Right cardiac atrium (tissue), 5 donors: ENCODE measurements around the gene SOX18. TPM values are rescaled to one million over a fixed set of nuclear protein-coding genes. Genes with fewer than 3 reads are reported as not detected.

ENCODE experiments used
- ATAC-seq, 2 donors: fragments of 200-7000 bp; cut with Tn5 transposase; one replicate each; pipeline versions ENCODE4 v1.8.0 to v1.9.1; 2020; ENCODE audit warnings: moderate library complexity in 2 of 2, mild to moderate bottlenecking in 1 of 2
- DNase-seq, 3 donors: peaks; one replicate each; pipeline ENCODE4 v3.0.0-alpha.2; 2020
- H3K27ac ChIP-seq: one replicate; pipeline ENCODE4 v1.5.1; 2013; ENCODE audit warnings: mild to moderate bottlenecking, low read length, control low read depth, moderate library complexity
- H3K27me3 ChIP-seq: one replicate; pipeline ENCODE4 v1.6.1; 2013; ENCODE audit not compliant: control insufficient read depth, insufficient read depth
- H3K4me1 ChIP-seq: one replicate; pipeline ENCODE4 v1.6.1; 2013; ENCODE audit warnings: low read length; ENCODE audit not compliant: control insufficient read depth, insufficient read depth
- H3K4me3 ChIP-seq: one replicate; pipeline ENCODE4 v1.5.1; 2013; ENCODE audit warnings: low read length, control low read depth
- H3K9me3 ChIP-seq: one replicate; pipeline ENCODE4 v1.6.1; 2013; ENCODE audit warnings: low read length; ENCODE audit not compliant: control insufficient read depth
- WGBS: extraction: QIAGEN DNeasy Blood & Tissue Kit; methylation state at CpG from one replicate; pipeline ENCODE4 v1.1.7; 2013; 5-methylcytosine and 5-hydroxymethylcytosine counted together
- intact Hi-C, 4 donors: fragments of 100-400 bp; cut with DNase I; formaldehyde crosslinking; loops; one replicate each; pipeline versions ENCODE4 v1.11.0 to v1.14.0; 2022 to 2023
- polyA plus RNA-seq: library from polyadenylated mRNA; stranded (reverse); fragments of 200-250 nt; gene quantifications from one replicate; pipeline ENCODE4 v1.2.3, GENCODE V29; 2013
- total RNA-seq, 4 donors: library from RNA; stranded (reverse); fragmentation: NEBNext Ultra II Directional; extraction: Animal tissue kit (Norgen Biotek cat#: 25700); gene quantifications; one replicate each; pipeline ENCODE4 v1.2.1, GENCODE V29; 2021
- donor health status: healthy with polysubstance abuse.
- donor health status: DM: no; HTN: yes; CAD: no.
- donor health status: DM: no; HTN: no; CAD: no.
- donor health status: DM: no; HTN: yes; CAD: no; lungs with severe emphysema.
- donor health status: DM: yes; HTN: yes; CAD: no.

The SOX18 gene
- total and polyA plus RNA-seq, 5 donors = 26.8 to 42.1 (median 40.6) TPM

DNA sequence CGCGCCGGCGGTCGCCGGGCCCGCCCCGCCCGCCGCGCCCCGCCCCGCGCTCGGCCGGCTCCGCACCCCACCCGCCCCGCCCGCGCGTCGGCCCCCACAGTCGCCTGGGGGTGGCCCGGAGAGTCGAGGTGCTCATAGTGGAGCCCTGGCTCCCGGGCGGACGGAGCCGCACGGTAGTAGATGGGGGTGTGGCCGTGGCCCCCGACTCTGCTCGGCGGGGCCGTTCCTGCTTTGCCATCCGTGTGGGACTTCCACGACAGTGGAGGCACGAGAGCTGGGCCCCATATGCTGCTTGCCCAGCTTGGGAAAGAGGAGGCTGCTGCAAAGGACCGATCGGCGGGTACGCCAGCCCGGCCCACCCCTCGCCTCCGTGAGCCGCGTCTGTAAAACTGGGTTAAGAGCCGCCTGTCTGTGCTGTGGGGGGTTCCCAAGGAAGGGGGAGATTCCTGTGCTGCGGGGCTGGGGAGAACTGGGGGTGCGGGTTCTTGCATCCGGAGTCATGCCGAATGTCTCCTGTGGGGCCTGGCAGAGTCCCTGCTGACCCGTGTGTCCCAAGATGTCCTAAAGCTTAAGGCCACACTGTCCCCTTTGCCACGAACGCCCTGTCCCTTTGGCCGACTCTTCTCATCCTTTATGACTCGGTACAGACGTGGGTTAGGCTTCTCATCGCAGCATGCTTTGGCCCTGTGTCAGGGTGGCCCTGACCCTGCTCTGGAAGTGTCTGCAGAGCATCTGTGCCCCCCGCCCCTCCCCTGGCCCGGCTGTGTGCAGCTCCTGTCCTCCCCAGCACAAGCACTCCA, 30.8 kb upstream of the SOX18 start, which contains the start of gene OPRL1:
OPRL1 (plus strand) TSS at position 70 of the 800 bp plus-strand sequence. CDS start 12,639 bp downstream, outside the sequence.
- Histone ChIP-seq H3K27ac (peak within 1 kb of the TSS; percentile 51), H3K4me1 (no peaks in the 10 kb centered on the region), H3K27me3 (no peaks in the 10 kb centered on the region), H3K4me3 (peak within 1 kb of the TSS; percentile 85), H3K9me3 (no peaks in the 10 kb centered on the region)
- intact Hi-C loops = loop anchor here in 1 of 4 donors (5.0 kb wide), 1 partner anchor 42 kb away; no protein-coding TSS in a partner anchor
- ATAC-seq (peak in 1 of 2 donors; percentile 1), DNase-seq (peak in 2 of 3 donors; percentile 53 to 55)
- WGBS = 4% methylated on average over 62 of the region's 62 CpGs

GRCh38 chr20:64079273-64080012, 30.0 kb upstream of the SOX18 start, which contains the start of gene RGS19:
RGS19 (minus strand) TSS chr20:64079518; CDS start chr20:64076886, 2,632 bp downstream.
- Histone ChIP-seq H3K9me3 (no peaks in the 10 kb centered on the region), H3K4me1 (no peaks in the 10 kb centered on the region), H3K27ac (peak within 1 kb of the TSS; percentile 51), H3K27me3 (no peaks in the 10 kb centered on the region), H3K4me3 (peak within 1 kb of the TSS; percentile 85)
- intact Hi-C loops = loop anchor here in 1 of 4 donors (5.0 kb wide), 1 partner anchor 43 kb away; no protein-coding TSS in a partner anchor
- 1% methylated on average over 73 of the region's 73 CpGs for whole genome bisulfite sequencing
- ATAC-seq (peak; percentile 64 to 65), DNase-seq (peak; percentile 85 to 93 (median 93))

- DNase-seq = no peak
- Histone ChIP-seq H3K9me3 (no peaks in the 10 kb centered on the region), H3K27me3 (no peaks in the 10 kb centered on the region), H3K27ac (no peak overlapping the region), H3K4me3 (peak overlapping the region; percentile 85), H3K4me1 (no peaks in the 10 kb centered on the region)
- 23% methylated on average over 4 of the region's 4 CpGs for WGBS
- intact Hi-C loops = no loop called here
- no peak for ATAC-seq
These were observed 29.5 kb upstream of the SOX18 start for GRCh38 chr20:64078934-64079272.

GRCh38 chr20:64077876-64078551, 28.6 kb upstream of the SOX18 start:
- 60% methylated on average over 15 of the region's 15 CpGs for WGBS
- intact Hi-C loops = no loop called here

DNA sequence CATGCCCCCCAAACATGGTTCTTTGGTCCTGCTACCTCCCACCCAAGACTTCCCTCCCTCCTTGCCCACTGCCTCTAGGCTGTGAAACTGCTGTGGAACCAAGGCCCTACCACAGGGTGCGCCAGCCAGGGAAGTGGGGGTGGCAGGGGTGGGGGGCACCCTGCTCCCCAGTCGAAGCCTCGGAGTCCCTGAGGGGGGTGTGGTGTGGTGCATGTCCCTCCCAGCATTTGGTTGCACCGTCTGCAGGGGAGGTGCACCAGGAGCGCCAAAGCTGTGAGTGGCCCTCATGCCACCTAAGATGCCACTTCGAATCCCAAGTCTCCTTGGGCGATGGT, 28.1 kb upstream of the SOX18 start:
- Histone ChIP-seq H3K27me3 (no peaks in the 10 kb centered on the region), H3K4me1 (no peaks in the 10 kb centered on the region), H3K9me3 (no peaks in the 10 kb centered on the region), H3K27ac (no peak overlapping the region), H3K4me3 (no peak overlapping the region)
- ATAC-seq (no peak), DNase-seq (peak; percentile 15 to 60 (median 60))
- WGBS = 80% methylated on average over 7 of the region's 7 CpGs
- intact Hi-C loops = no loop called here

More at GRCh38 chr20:64077876-64078551, 28.6 kb upstream of the SOX18 start:
- Histone ChIP-seq H3K27me3 (no peaks in the 10 kb centered on the region), H3K4me3 (peak overlapping the region; percentile 85), H3K4me1 (no peaks in the 10 kb centered on the region), H3K9me3 (no peaks in the 10 kb centered on the region), H3K27ac (no peak overlapping the region)
- ATAC-seq (no peak), DNase-seq (peak; percentile 20 to 64 (median 63))

GRCh38 chr20:64077094-64077493, 27.7 kb upstream of the SOX18 start:
- Histone ChIP-seq H3K4me1 (no peaks in the 10 kb centered on the region), H3K27ac (no peak overlapping the region), H3K4me3 (no peak overlapping the region), H3K27me3 (no peaks in the 10 kb centered on the region), H3K9me3 (no peaks in the 10 kb centered on the region)
- ATAC-seq (no peak), DNase-seq (peak; percentile 44 to 80 (median 78))
- 84% methylated on average over 8 of the region's 8 CpGs for WGBS
- intact Hi-C loops = no loop called here

- intact Hi-C loops = no loop called here
- Histone ChIP-seq H3K4me1 (no peaks in the 10 kb centered on the region), H3K27ac (no peak overlapping the region), H3K4me3 (no peak overlapping the region), H3K9me3 (no peaks in the 10 kb centered on the region), H3K27me3 (no peaks in the 10 kb centered on the region)
- DNase-seq (peak; percentile 14 to 57 (median 44)), ATAC-seq (no peak)
- 95% methylated on average over 20 of the region's 22 CpGs for WGBS
These were observed 26.9 kb upstream of the SOX18 start for GRCh38 chr20:64076061-64076997.

GRCh38 chr20:64075556-64075955, 26.1 kb upstream of the SOX18 start:
- 91% methylated on average over 12 of the region's 12 CpGs for WGBS
- Histone ChIP-seq H3K27ac (no peak overlapping the region), H3K4me3 (no peak overlapping the region), H3K9me3 (no peaks in the 10 kb centered on the region), H3K27me3 (no peaks in the 10 kb centered on the region), H3K4me1 (no peaks in the 10 kb centered on the region)
- intact Hi-C loops = no loop called here
- DNase-seq (peak in 1 of 3 donors; percentile 55), ATAC-seq (no peak)

DNA sequence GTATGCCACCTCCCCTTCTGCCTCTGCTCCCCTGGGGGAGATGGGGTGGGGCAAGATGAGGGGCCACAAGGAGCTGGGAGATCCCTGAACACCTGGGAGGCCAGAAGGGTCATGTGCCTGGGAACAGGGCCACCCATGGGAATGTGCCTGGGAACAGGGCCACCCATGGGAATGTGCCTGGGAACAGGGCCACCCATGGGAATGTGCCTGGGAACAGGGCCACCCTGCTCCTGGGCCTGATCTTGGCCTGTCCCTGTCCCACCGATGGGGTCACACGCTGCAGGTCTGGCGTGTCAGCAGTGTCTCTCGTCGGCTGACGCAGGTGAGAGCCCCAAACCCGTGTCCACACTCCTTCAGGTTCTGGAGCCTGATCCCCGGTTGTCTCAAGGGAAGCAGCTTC, 25.5 kb upstream of the SOX18 start:
- Histone ChIP-seq H3K9me3 (no peaks in the 10 kb centered on the region), H3K27ac (no peak overlapping the region), H3K4me3 (no peak overlapping the region), H3K27me3 (no peaks in the 10 kb centered on the region), H3K4me1 (no peaks in the 10 kb centered on the region)
- DNase-seq (peak in 2 of 3 donors; percentile 45 to 47), ATAC-seq (no peak)
- WGBS = 91% methylated on average over 8 of the region's 8 CpGs
- intact Hi-C loops = no loop called here

- intact Hi-C loops = no loop called here
- ATAC-seq (no peak), DNase-seq (peak in 2 of 3 donors; percentile 46 to 65)
- 91% methylated on average over 28 of the region's 28 CpGs for WGBS
- no peaks in the 10 kb centered on the region for H3K9me3 ChIP-seq
- no peak overlapping the region for H3K4me3 ChIP-seq
- H3K27me3 ChIP-seq = no peaks in the 10 kb centered on the region
- H3K27ac ChIP-seq = no peak overlapping the region
- no peaks in the 10 kb centered on the region for H3K4me1 ChIP-seq
These were observed 24.8 kb upstream of the SOX18 start for GRCh38 chr20:64074184-64074789.
